ENCODE data around the gene CTSH. TPM values are rescaled to one million over a fixed set of nuclear protein-coding genes. Genes with fewer than 3 reads are reported as not detected.

CTSH gene
- total and polyA plus RNA-seq, 2 of the 13 experiments (the other 11 are each of a cell fraction or from before 2014, with no cell fraction given), result 265 to 653 TPM

DNA sequence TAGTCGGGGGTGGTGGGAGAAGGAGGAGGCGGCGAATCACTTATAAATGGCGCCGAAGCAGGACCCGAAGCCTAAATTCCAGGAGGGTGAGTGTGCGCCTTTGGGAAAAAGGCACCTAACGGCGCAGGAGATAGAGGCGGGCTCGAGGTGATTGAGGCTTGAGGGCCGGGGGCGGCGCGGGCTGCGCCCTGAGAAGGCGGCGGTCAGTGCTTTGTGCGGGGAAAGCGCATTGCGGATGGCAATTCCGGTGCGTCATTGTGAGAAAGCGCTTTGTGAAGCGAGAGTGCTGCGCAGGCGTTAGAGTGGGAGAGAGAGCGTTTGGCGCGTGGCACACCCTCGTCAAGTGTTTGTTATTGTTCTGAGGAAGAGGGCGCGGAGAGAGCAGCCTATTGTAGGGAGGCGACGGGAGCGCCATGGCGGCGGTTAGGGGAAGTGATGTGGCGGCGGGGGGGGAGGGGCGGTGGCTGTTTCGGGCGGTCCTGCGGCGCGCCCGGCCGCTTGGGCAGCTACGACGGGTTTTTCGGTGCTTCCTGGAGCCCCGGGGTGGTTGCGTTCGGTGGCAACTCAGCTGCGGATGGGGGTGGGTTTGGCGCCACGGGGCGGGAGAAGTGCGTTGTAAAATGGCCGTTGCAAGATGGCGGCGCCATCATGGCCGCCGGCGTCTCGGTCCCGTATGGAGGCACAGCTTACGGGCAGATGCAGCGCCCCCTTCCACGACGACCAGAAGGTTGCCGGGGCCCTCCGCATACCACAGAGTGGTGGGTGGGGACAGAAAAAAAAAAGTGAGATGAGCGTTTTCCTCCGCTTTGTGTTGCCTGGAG lies 71.7 kb downstream of the CTSH start (continued):
- TF ChIP-seq ATRX (CRISPR knock-in tag; IDR thresholded peaks at IDR 0.05; ENCODE audit: borderline replicate concordance) (0 out of 2 replicates have a peak, but pooled peaks have one; percentile 65), NCOA5 (CRISPR knock-in tag; IDR thresholded peaks at IDR 0.05) (no peak), NFKB2 (CRISPR knock-in tag; IDR thresholded peaks at IDR 0.05; ENCODE audit: borderline replicate concordance) (peak; percentile 66; the same call in 1 of the 2 replicates), HMGA1 (CRISPR knock-in tag; conservative IDR thresholded peaks at IDR 0.05) (no peak), ZNF761 (CRISPR knock-in tag; conservative IDR thresholded peaks at IDR 0.05) (peak; percentile 46; the same call in 1 of the 2 replicates), REL (CRISPR knock-in tag; conservative IDR thresholded peaks at IDR 0.05) (0 out of 2 replicates have a peak, but pooled peaks have one; percentile 46), SP1 (IDR thresholded peaks at IDR 0.05) (no peak), SP1 (CRISPR knock-in tag; IDR thresholded peaks at IDR 0.05) (peak; percentile 32), ZBTB38 (CRISPR knock-in tag; IDR thresholded peaks at IDR 0.05) (peak; percentile 65; the same call in 1 of the 2 replicates), ZNF777 (CRISPR knock-in tag; IDR thresholded peaks at IDR 0.05) (0 out of 2 replicates have a peak, but pooled peaks have one; percentile 27), FOSL2 (CRISPR knock-in tag; IDR thresholded peaks at IDR 0.05) (peak; percentile 46; the same call in 1 of the 2 replicates), GATAD1 (CRISPR knock-in tag; IDR thresholded peaks at IDR 0.05) (peak; percentile 79), ELF1 (CRISPR knock-in tag; IDR thresholded peaks at IDR 0.05) (0 out of 2 replicates have a peak, but pooled peaks have one; percentile 27), HNF4G (IDR thresholded peaks at IDR 0.05; ENCODE audit: borderline replicate concordance, low read depth, low read length) (no peak; the same call in 1 of the 2 replicates), HNF4G (CRISPR knock-in tag; IDR thresholded peaks at IDR 0.05; ENCODE audit: borderline replicate concordance, low read depth) (no peak), ZFX (CRISPR knock-in tag; IDR thresholded peaks at IDR 0.05; ENCODE audit: low read depth) (peak; percentile 44; the same call in 1 of the 2 replicates)
- TF ChIP-seq, protein P1, sequence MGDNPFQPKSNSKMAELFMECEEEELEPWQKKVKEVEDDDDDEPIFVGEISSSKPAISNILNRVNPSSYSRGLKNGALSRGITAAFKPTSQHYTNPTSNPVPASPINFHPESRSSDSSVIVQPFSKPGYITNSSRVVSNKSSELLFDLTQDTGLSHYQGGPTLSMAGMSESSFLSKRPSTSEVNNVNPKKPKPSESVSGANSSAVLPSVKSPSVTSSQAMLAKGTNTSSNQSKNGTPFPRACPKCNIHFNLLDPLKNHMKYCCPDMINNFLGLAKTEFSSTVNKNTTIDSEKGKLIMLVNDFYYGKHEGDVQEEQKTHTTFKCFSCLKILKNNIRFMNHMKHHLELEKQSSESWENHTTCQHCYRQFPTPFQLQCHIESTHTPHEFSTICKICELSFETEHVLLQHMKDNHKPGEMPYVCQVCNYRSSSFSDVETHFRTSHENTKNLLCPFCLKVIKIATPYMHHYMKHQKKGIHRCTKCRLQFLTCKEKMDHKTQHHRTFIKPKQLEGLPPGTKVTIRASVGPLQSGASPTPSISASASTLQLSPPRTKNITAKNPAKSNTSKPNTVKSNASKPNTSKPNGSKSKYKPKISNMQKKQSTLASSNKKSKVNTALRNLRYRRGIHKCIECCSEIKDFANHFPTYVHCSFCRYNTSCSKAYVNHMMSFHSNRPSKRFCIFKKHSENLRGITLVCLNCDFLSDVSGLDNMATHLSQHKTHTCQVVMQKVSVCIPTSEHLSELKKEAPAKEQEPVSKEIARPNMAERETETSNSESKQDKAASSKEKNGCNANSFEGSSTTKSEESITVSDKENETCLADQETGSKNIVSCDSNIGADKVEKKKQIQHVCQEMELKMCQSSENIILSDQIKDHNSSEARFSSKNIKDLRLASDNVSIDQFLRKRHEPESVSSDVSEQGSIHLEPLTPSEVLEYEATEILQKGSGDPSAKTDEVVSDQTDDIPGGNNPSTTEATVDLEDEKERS (CRISPR knock-in tag; IDR thresholded peaks at IDR 0.05), result peak; percentile 43; the same call in 1 of the 2 replicates
- TF ChIP-seq, protein P2, sequence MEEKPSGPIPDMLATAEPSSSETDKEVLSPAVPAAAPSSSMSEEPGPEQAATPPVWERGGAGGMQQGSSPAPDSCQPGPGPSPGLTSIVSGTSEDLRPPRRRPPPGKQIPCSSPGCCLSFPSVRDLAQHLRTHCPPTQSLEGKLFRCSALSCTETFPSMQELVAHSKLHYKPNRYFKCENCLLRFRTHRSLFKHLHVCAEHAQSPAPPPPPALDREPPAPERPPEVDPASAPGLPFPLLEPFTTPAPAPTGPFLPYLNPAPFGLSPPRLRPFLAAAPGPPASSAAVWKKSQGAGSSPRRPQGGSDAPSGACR (CRISPR knock-in tag; IDR thresholded peaks at IDR 0.05), result no peak
- TF ChIP-seq, protein P3, sequence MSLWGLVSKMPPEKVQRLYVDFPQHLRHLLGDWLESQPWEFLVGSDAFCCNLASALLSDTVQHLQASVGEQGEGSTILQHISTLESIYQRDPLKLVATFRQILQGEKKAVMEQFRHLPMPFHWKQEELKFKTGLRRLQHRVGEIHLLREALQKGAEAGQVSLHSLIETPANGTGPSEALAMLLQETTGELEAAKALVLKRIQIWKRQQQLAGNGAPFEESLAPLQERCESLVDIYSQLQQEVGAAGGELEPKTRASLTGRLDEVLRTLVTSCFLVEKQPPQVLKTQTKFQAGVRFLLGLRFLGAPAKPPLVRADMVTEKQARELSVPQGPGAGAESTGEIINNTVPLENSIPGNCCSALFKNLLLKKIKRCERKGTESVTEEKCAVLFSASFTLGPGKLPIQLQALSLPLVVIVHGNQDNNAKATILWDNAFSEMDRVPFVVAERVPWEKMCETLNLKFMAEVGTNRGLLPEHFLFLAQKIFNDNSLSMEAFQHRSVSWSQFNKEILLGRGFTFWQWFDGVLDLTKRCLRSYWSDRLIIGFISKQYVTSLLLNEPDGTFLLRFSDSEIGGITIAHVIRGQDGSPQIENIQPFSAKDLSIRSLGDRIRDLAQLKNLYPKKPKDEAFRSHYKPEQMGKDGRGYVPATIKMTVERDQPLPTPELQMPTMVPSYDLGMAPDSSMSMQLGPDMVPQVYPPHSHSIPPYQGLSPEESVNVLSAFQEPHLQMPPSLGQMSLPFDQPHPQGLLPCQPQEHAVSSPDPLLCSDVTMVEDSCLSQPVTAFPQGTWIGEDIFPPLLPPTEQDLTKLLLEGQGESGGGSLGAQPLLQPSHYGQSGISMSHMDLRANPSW (CRISPR knock-in tag; IDR thresholded peaks at IDR 0.05; ENCODE audit: borderline replicate concordance), result no peak
- TF ChIP-seq, protein P4, sequence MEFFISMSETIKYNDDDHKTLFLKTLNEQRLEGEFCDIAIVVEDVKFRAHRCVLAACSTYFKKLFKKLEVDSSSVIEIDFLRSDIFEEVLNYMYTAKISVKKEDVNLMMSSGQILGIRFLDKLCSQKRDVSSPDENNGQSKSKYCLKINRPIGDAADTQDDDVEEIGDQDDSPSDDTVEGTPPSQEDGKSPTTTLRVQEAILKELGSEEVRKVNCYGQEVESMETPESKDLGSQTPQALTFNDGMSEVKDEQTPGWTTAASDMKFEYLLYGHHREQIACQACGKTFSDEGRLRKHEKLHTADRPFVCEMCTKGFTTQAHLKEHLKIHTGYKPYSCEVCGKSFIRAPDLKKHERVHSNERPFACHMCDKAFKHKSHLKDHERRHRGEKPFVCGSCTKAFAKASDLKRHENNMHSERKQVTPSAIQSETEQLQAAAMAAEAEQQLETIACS (CRISPR knock-in tag; IDR thresholded peaks at IDR 0.05), result no peak; the same call in 1 of the 2 replicates
